Measurements from ENCODE around the gene BRINP1. TPM values are rescaled to one million over a fixed set of nuclear protein-coding genes. Genes with fewer than 3 reads are reported as not detected.
"Not testable (repeated sequence)": the region's sequence is repeated elsewhere in the genome, so short reads cannot be mapped to it uniquely, and the experiment has no call there.

Gene BRINP1
- total RNA-seq, 1 donor from 2014 or later, result 0.27 TPM

- intact Hi-C loops (cut with micrococcal nuclease), result no loop called here
- ATAC-seq (no peak), DNase-seq (no peak)
These were observed 144.8 kb downstream of the BRINP1 start for GRCh38 chr9:119224431-119224830.

- intact Hi-C loops (cut with micrococcal nuclease), result no loop called here
- DNase-seq, result no peak
- no peak for ATAC-seq
These were observed 148.0 kb downstream of the BRINP1 start for GRCh38 chr9:119221276-119221675.

GRCh38 chr9:119218293-119218692 lies 150.9 kb downstream of the BRINP1 start:
- intact Hi-C loops (cut with micrococcal nuclease), result no loop called here
- ATAC-seq (no peak), DNase-seq (no peak)

GRCh38 chr9:119216651-119217331 lies 152.4 kb downstream of the BRINP1 start:
- DNase-seq, result peak; percentile 35
- intact Hi-C loops (cut with micrococcal nuclease), result no loop called here
- ATAC-seq, result peak; percentile 65

- ATAC-seq (no peak), DNase-seq (no peak)
- intact Hi-C loops (cut with micrococcal nuclease), result no loop called here
These were observed 153.6 kb downstream of the BRINP1 start for GRCh38 chr9:119215651-119216050.

- intact Hi-C loops (cut with micrococcal nuclease), result no loop called here
- DNase-seq (no peak), ATAC-seq (no peak)
These were observed 155.8 kb downstream of the BRINP1 start for GRCh38 chr9:119213471-119213870.

GRCh38 chr9:119197893-119198607 lies 171.2 kb downstream of the BRINP1 start:
- intact Hi-C loops (cut with micrococcal nuclease), result no loop called here
- ATAC-seq, result peak; percentile 81

GRCh38 chr9:119195521-119195920 lies 173.7 kb downstream of the BRINP1 start:
- intact Hi-C loops (cut with micrococcal nuclease), result no loop called here
- DNase-seq, result no peak
- ATAC-seq, result no peak

More at GRCh38 chr9:119197893-119198607, 171.2 kb downstream of the BRINP1 start:
- no peak for DNase-seq

- DNase-seq, result no peak
- ATAC-seq, result no peak
- intact Hi-C loops (cut with micrococcal nuclease), result no loop called here
These were observed 183.9 kb downstream of the BRINP1 start for GRCh38 chr9:119185298-119185697.

- DNase-seq (no peak), ATAC-seq (no peak)
- intact Hi-C loops (cut with micrococcal nuclease), result no loop called here
These were observed 184.8 kb downstream of the BRINP1 start for GRCh38 chr9:119184265-119184936.

- ATAC-seq (no peak), DNase-seq (no peak)
- intact Hi-C loops (cut with micrococcal nuclease), result no loop called here
These were observed 187.7 kb downstream of the BRINP1 start for GRCh38 chr9:119181561-119181960.

GRCh38 chr9:119180897-119181296 lies 188.3 kb downstream of the BRINP1 start:
- intact Hi-C loops (cut with micrococcal nuclease), result no loop called here
- DNase-seq (no peak), ATAC-seq (no peak)

GRCh38 chr9:119179701-119180100 lies 189.5 kb downstream of the BRINP1 start:
- ATAC-seq, result no peak
- intact Hi-C loops (cut with micrococcal nuclease), result no loop called here
- no peak for DNase-seq

- DNase-seq (no peak), ATAC-seq (no peak)
- intact Hi-C loops (cut with micrococcal nuclease), result no loop called here
These were observed 192.0 kb downstream of the BRINP1 start for GRCh38 chr9:119177196-119177595.

GRCh38 chr9:119175581-119175980 lies 193.7 kb downstream of the BRINP1 start:
- ATAC-seq (no peak), DNase-seq (no peak)
- intact Hi-C loops (cut with micrococcal nuclease), result no loop called here

GRCh38 chr9:119169222-119169621 lies 200.0 kb downstream of the BRINP1 start:
- DNase-seq, result peak; percentile 33
- ATAC-seq; intact Hi-C loops (cut with micrococcal nuclease): not testable (repeated sequence)

- intact Hi-C loops (cut with micrococcal nuclease), result no loop called here
- DNase-seq, result no peak
- ATAC-seq, result no peak
These were observed 201.4 kb downstream of the BRINP1 start for GRCh38 chr9:119167876-119168275.

GRCh38 chr9:119167267-119167666 lies 202.0 kb downstream of the BRINP1 start:
- ATAC-seq (no peak), DNase-seq (no peak)
- intact Hi-C loops (cut with micrococcal nuclease), result no loop called here

- ATAC-seq (no peak), DNase-seq (no peak)
- intact Hi-C loops (cut with micrococcal nuclease), result no loop called here
These were observed 203.1 kb downstream of the BRINP1 start for GRCh38 chr9:119166096-119166495.

GRCh38 chr9:119165131-119165530 lies 204.1 kb downstream of the BRINP1 start:
- ATAC-seq (no peak), DNase-seq (no peak)
- intact Hi-C loops (cut with micrococcal nuclease), result no loop called here
